HepG2 (cell line): ENCODE data around the gene AHR. TPM values are rescaled to one million over a fixed set of nuclear protein-coding genes. Genes with fewer than 3 reads are reported as not detected.

ENCODE experiments used
- ARNT2 ChIP-seq: sonication (generic); formaldehyde crosslinking; IDR thresholded peaks from 2 replicates; pipeline ENCODE4 v1.8.0; 2022; ENCODE audit warnings: mild to moderate bottlenecking, low read depth, missing genetic modification reagents, moderate library complexity
- EHMT2 ChIP-seq: fragments of 200-600 bp; sonication (generic); IDR thresholded peaks from 2 replicates; pipeline ENCODE4 v1.7.0; 2017; ENCODE audit warnings: antibody characterized with exemption, low read depth, low read length, borderline replicate concordance
- ELF3 ChIP-seq: IDR thresholded peaks from 2 replicates; pipeline ENCODE4 v1.6.1; 2016; ENCODE audit warnings: missing genetic modification reagents, missing compliant biosample characterization
- HCFC1 ChIP-seq: fragments of 150-350 bp; IDR thresholded peaks from 2 replicates; pipeline ENCODE4 v1.6.1; 2014; ENCODE audit warnings: low read depth, low read length
- KMT2A ChIP-seq: sonication (generic); formaldehyde crosslinking; IDR thresholded peaks from 2 replicates; pipeline ENCODE4 v1.4.0; 2020; ENCODE audit warnings: missing genetic modification reagents
- NFE2 ChIP-seq: sonication (generic); formaldehyde crosslinking; IDR thresholded peaks from 2 replicates; pipeline ENCODE4 v1.4.0; 2020; ENCODE audit warnings: missing genetic modification reagents
- REXO4 ChIP-seq: sonication (generic); formaldehyde crosslinking; IDR thresholded peaks from 2 replicates; pipeline ENCODE4 v1.8.0; 2022; ENCODE audit warnings: missing genetic modification reagents, mild to moderate bottlenecking, borderline replicate concordance
- ZFP37 ChIP-seq: sonication (generic); formaldehyde crosslinking; IDR thresholded peaks from 2 replicates; pipeline ENCODE4 v1.4.0; 2020; ENCODE audit warnings: missing genetic modification reagents, borderline replicate concordance
- ZNF326 ChIP-seq: sonication (generic); formaldehyde crosslinking; IDR thresholded peaks from 2 replicates; pipeline ENCODE4 v1.4.0; 2020; ENCODE audit warnings: missing genetic modification reagents, borderline replicate concordance
- ZNF558 ChIP-seq: sonication (generic); formaldehyde crosslinking; IDR thresholded peaks from 2 replicates; pipeline ENCODE4 v1.9.0; 2022; ENCODE audit warnings: mild to moderate bottlenecking, missing genetic modification reagents, borderline replicate concordance
- ZNF776 ChIP-seq: sonication (generic); formaldehyde crosslinking; IDR thresholded peaks from 2 replicates; pipeline ENCODE4 v1.4.0; 2020; ENCODE audit warnings: mild to moderate bottlenecking, missing genetic modification reagents
- ZNF883 ChIP-seq: sonication (generic); formaldehyde crosslinking; IDR thresholded peaks from 2 replicates; pipeline ENCODE4 v1.5.1; 2020; ENCODE audit warnings: mild to moderate bottlenecking, missing genetic modification reagents; ENCODE audit errors: not compliant biosample characterization
- polyA plus RNA-seq, 8 experiments: library from polyadenylated mRNA; depleted of rRNA in 3 of 8; stranded (reverse) in 7 of 8; unstranded in 1 of 8; fragments of >200 nt; fragmentation: Illumina TruSeq in 4 of 8; extraction: Trizol in 4 of 8; gene quantifications; 2 replicates each; pipeline versions ENCODE4 v1.2.1 to v1.2.3, GENCODE V29; 2011 to 2016; ENCODE audit warnings: low read depth in 4 of 8, missing spikeins in 1 of 8, mixed read lengths in 1 of 8; ENCODE audit not compliant: insufficient read depth in 1 of 8
- total RNA-seq, 5 experiments: library from RNA; depleted of rRNA; stranded (reverse); fragments of >200 nt; fragmentation: Illumina TruSeq; extraction: Trizol; gene quantifications; 2 replicates each; pipeline ENCODE4 v1.2.3, GENCODE V29; 2016; ENCODE audit warnings: low read depth in 1 of 5
- TF ChIP-seq, protein P1 (sequence below): sonication (generic); IDR thresholded peaks from 2 replicates; pipeline ENCODE4 v1.6.1; 2016; ENCODE audit warnings: low read depth, borderline replicate concordance
- TF ChIP-seq, protein P2 (sequence below): sonication (generic); formaldehyde crosslinking; IDR thresholded peaks from 2 replicates; pipeline ENCODE4 v1.5.1; 2020; ENCODE audit warnings: missing genetic modification reagents, mild to moderate bottlenecking, borderline replicate concordance
- TF ChIP-seq, protein P3 (sequence below): conservative IDR thresholded peaks from 2 replicates; pipeline ENCODE4 v1.6.1; 2018; ENCODE audit warnings: missing genetic modification reagents
- TF ChIP-seq, protein P4 (sequence below): sonication (generic); formaldehyde crosslinking; IDR thresholded peaks from 2 replicates; pipeline ENCODE4 v1.8.0; 2022; ENCODE audit warnings: mild to moderate bottlenecking, missing genetic modification reagents; ENCODE audit not compliant: insufficient replicate concordance
- TF ChIP-seq, protein P5 (sequence below): sonication (generic); formaldehyde crosslinking; IDR thresholded peaks from 2 replicates; pipeline ENCODE4 v1.4.0; 2020; ENCODE audit warnings: missing genetic modification reagents
- TF ChIP-seq, protein P6 (sequence below): sonication (generic); formaldehyde crosslinking; IDR thresholded peaks from 2 replicates; pipeline ENCODE4 v1.5.0; 2020; ENCODE audit warnings: mild to moderate bottlenecking, missing genetic modification reagents, borderline replicate concordance
- TF ChIP-seq, protein P7 (sequence below): sonication (generic); formaldehyde crosslinking; IDR thresholded peaks from 2 replicates; pipeline ENCODE4 v1.8.1; 2023; ENCODE audit warnings: mild to moderate bottlenecking, missing genetic modification reagents, borderline replicate concordance

AHR gene
- total and polyA plus RNA-seq, 2 of the 13 experiments (the other 11 are each of a cell fraction or from before 2014, with no cell fraction given): 9.0 to 31.3 TPM

DNA sequence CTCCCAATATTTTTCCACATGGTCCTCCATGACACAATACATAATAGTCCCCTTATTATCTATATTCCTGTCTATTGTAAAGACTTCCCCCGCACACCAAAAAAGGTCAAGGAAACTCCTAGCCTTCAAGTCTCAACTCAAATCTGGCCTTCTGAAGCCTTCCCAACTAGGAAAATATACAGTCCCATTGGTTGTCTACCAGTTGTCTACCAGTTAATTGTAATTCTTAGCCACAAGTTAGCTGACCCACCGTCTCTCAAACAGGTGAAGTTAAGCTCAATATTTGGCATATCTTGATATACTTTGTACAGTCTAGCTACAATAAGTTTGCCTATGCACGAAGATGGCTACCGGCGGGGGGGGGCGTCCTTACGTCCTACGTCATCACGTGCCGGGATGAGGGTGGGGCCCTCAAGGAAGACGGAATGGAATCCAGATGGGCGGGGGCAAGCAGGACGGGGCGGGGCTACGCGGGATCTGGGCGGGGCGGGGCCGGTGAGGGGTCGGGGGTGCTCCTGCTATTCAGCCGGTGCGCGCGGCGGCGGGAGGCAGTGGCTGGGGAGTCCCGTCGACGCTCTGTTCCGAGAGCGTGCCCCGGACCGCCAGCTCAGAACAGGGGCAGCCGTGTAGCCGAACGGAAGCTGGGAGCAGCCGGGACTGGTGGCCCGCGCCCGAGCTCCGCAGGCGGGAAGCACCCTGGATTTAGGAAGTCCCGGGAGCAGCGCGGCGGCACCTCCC lies at the start of gene AHR (continued):
- TF ChIP-seq, protein P1, sequence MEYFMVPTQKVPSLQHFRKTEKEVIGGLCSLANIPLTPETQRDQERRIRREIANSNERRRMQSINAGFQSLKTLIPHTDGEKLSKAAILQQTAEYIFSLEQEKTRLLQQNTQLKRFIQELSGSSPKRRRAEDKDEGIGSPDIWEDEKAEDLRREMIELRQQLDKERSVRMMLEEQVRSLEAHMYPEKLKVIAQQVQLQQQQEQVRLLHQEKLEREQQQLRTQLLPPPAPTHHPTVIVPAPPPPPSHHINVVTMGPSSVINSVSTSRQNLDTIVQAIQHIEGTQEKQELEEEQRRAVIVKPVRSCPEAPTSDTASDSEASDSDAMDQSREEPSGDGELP: no peak; the same call in 1 of the 2 replicates
- TF ChIP-seq, protein P2, sequence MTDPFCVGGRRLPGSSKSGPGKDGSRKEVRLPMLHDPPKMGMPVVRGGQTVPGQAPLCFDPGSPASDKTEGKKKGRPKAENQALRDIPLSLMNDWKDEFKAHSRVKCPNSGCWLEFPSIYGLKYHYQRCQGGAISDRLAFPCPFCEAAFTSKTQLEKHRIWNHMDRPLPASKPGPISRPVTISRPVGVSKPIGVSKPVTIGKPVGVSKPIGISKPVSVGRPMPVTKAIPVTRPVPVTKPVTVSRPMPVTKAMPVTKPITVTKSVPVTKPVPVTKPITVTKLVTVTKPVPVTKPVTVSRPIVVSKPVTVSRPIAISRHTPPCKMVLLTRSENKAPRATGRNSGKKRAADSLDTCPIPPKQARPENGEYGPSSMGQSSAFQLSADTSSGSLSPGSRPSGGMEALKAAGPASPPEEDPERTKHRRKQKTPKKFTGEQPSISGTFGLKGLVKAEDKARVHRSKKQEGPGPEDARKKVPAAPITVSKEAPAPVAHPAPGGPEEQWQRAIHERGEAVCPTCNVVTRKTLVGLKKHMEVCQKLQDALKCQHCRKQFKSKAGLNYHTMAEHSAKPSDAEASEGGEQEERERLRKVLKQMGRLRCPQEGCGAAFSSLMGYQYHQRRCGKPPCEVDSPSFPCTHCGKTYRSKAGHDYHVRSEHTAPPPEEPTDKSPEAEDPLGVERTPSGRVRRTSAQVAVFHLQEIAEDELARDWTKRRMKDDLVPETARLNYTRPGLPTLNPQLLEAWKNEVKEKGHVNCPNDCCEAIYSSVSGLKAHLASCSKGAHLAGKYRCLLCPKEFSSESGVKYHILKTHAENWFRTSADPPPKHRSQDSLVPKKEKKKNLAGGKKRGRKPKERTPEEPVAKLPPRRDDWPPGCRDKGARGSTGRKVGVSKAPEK: no peak
- TF ChIP-seq NFE2 (CRISPR knock-in tag) (no peak), ARNT2 (CRISPR knock-in tag) (peak; percentile 64; the same call in 1 of the 2 replicates), ZNF326 (CRISPR knock-in tag) (no peak), EHMT2 (peak; percentile 98), ZNF776 (CRISPR knock-in tag) (no peak), ZFP37 (CRISPR knock-in tag) (no peak), REXO4 (no peak), HCFC1 (no peak), ZNF883 (CRISPR knock-in tag) (peak; percentile 52), KMT2A (CRISPR knock-in tag) (peak; percentile 21), ZNF558 (0 out of 2 replicates have a peak, but pooled peaks have one; percentile 47), ELF3 (CRISPR knock-in tag) (peak; percentile 21; the same call in 1 of the 2 replicates)
- TF ChIP-seq, protein P3, sequence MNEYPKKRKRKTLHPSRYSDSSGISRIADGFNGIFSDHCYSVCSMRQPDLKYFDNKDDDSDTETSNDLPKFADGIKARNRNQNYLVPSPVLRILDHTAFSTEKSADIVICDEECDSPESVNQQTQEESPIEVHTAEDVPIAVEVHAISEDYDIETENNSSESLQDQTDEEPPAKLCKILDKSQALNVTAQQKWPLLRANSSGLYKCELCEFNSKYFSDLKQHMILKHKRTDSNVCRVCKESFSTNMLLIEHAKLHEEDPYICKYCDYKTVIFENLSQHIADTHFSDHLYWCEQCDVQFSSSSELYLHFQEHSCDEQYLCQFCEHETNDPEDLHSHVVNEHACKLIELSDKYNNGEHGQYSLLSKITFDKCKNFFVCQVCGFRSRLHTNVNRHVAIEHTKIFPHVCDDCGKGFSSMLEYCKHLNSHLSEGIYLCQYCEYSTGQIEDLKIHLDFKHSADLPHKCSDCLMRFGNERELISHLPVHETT: no peak; the same call in 1 of the 2 replicates
- TF ChIP-seq, protein P4, sequence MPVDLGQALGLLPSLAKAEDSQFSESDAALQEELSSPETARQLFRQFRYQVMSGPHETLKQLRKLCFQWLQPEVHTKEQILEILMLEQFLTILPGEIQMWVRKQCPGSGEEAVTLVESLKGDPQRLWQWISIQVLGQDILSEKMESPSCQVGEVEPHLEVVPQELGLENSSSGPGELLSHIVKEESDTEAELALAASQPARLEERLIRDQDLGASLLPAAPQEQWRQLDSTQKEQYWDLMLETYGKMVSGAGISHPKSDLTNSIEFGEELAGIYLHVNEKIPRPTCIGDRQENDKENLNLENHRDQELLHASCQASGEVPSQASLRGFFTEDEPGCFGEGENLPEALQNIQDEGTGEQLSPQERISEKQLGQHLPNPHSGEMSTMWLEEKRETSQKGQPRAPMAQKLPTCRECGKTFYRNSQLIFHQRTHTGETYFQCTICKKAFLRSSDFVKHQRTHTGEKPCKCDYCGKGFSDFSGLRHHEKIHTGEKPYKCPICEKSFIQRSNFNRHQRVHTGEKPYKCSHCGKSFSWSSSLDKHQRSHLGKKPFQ: peak; percentile 58
- TF ChIP-seq, protein P5, sequence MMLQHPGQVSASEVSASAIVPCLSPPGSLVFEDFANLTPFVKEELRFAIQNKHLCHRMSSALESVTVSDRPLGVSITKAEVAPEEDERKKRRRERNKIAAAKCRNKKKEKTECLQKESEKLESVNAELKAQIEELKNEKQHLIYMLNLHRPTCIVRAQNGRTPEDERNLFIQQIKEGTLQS (CRISPR knock-in tag): no peak
- TF ChIP-seq, protein P6, sequence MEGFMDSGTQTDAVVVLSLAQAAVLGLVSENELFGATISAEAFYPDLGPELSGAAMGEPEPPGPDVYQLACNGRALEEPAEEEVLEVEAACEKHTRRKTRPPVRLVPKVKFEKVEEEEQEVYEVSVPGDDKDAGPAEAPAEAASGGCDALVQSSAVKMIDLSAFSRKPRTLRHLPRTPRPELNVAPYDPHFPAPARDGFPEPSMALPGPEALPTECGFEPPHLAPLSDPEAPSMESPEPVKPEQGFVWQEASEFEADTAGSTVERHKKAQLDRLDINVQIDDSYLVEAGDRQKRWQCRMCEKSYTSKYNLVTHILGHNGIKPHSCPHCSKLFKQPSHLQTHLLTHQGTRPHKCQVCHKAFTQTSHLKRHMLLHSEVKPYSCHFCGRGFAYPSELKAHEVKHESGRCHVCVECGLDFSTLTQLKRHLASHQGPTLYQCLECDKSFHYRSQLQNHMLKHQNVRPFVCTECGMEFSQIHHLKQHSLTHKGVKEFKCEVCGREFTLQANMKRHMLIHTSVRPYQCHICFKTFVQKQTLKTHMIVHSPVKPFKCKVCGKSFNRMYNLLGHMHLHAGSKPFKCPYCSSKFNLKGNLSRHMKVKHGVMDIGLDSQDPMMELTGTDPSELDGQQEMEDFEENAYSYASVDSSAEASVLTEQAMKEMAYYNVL (CRISPR knock-in tag): no peak; the same call in 1 of the 2 replicates
- TF ChIP-seq, protein P7, sequence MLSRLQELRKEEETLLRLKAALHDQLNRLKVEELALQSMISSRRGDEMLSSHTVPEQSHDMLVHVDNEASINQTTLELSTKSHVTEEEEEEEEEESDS (CRISPR knock-in tag): no peak
